ENCODE measurements around the gene MEF2C.

- TF ChIP-seq CTCF (IDR thresholded peaks at IDR 0.05) (no peak), POLR2A (IDR thresholded peaks at IDR 0.05) (no peak)
Measured at GRCh38 chr5:88672644-88673252, 210.2 kb downstream of the MEF2C start.
